Measurements from ENCODE around the gene QKI.

QKI gene

DNA sequence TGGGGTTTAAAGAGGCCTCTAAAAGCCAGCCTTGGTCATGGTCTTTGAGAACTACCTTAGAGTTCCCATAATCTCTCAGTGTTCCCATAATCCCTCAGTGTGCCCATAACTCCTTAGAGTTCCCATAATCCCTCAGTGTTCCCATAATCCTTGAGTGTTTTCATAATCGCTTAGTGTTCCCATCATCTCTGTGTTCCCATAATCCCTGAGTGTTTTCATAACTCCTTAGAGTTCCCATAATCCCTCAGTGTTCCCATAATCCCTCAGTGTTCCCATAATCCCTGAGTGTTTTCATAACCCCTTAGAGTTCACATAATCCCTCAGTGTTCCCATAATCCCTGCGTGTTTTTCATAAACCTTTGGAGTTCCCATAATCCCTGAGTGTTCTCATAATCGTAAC lies 199.2 kb downstream of the QKI start:
- DNase-seq (ENCODE audit: low read depth in 2 of 2), result no peak

DNA sequence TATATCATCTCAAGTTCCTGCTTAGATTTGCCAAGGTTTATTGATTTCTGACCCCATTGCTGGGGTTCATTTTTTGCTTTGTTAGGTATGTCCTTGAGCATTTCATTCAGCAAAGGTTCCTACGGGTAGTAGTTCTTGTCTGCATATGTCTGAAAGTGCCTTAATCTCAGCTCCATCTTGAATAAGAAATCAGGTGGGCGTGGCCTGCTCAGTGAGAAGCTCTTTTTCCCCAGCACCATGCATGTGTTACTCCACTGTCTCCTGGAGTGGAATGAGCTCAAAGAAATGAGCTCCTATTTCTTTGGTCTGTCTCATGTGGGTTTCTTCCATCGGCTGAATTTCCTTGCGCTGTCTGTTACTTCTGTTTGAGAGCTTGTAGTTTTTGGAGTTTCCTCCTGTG lies 201.9 kb downstream of the QKI start:
- DNase-seq (ENCODE audit: low read depth in 2 of 2), result no peak

DNA sequence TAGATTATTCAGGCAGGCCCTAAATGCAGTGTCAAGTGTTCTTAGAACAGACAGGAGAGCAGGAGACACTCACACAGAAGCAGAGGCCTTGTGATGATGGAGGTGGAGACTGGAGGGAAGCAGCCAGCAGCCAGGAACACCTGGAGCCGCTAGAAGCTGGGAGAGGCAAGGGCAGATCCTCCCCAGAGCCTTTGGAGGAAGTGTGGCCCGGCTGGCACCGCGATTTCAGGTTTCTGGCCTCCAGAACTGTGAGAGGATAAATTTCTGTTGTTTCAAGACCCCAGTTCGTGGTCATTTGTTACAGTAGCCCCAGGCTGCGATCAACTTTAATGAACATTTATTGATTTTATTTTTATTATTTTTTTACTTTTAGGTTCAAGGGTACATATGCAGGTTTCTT lies 203.0 kb downstream of the QKI start:
- no peak for DNase-seq (ENCODE audit: low read depth in 2 of 2)

DNA sequence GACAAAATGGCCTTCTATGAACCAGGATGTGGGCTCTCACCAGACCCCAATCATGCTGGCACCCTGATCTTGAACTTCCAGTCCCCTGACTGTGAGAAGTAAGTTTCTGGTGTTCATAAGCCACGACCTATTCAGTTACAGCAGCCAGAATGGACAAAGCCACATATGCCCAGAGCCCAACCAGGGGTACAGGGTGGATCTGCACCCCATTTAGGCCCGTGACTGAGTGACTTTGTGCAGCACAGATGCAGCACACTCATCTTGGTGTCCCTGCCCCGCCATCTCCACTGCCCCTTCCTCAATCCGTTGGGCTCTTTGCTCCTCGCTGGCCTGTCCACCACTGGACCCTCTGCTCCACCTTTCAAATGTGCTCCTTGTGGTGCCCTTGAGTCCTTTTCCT lies 205.6 kb downstream of the QKI start:
- DNase-seq (ENCODE audit: low read depth in 2 of 2), result no peak

DNA sequence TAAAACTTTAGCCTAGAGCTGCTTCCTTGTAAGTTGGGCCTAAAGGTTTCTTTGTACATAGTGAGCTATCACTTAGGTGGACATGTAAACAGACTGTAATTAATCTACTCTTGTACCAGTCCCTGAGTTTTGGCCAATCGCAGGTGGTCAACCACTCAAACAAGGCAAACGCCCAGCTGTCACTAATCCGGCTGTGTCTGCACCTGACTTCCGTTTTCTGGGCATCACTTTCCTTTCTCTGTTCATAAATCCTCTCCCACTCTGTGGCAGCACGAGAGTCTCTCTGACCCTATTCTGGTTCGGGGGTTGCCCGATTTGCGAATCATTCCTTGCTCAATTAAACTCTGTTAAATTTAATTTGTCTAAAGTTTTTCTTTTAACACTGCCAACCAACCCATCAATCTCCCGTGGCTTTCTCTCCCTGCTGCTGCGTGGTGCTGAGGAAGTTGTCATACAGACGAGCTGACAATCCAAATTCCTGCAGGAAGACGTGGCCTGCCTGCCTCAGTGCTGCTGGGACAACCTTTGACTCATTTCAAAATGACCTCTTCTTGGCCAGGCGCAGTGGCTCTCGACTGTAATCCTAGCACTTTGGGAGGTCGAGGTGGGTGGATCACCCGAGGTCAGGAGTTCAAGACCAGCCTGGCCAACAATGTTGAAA lies 206.3 kb downstream of the QKI start:
- DNase-seq (ENCODE audit: low read depth in 2 of 2), result no peak

DNA sequence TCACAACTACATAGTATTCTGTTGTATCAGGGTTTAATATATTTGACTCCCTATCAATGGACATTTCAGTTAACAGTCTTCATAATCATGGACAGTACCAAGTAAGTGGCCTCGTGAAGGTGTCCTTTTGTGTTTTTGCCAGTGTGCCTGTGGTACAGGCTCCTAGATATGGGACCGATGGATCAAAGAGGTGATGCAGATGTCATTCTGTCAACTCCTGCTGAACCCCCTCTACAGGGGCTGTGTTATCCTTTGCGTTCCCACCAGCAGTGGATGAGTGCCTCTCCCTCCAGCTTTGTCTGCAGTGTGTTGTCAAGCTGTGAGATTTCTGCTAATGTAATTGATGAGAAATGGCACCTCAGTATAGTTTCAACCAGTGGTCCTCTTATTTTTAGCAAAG lies 210.7 kb downstream of the QKI start:
- DNase-seq (ENCODE audit: low read depth in 2 of 2), result no peak

DNA sequence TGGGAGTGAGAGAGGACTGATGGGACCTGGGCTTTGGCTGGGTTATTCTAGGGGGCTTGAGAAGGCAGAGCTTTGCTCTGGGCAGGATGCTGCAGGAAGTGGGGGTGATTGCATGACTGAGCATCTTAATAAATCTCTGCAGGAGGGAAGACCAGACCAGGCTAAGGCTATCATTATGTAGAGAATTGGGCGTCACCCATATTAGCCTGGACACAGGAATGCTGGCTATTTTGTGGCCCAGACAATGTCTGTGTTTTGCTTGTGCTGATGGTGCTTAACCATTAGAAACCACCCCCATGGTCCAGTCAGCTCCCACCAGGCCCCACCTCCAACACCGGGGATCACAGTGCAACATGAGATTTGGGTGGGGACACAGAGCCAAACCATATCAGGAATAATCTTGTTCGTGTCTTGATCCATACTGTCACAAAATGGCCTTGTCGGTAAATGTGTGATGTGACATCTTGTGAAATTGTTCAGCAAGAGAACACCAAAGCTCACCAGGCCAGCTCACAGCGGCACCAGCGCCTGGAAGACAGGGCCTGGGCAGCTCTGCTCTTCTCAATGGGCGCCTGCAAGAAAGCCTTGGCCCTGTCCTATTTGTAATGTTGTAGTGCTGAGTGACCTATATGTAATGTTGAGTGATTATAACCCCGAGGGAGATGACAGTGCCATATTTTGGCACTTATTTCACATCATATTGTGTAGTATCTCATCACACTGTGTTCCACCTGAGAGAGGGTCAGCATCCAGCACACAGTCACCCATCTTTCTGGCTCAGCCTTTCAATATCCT lies 211.8 kb downstream of the QKI start:
- DNase-seq (ENCODE audit: low read depth in 2 of 2), result no peak

DNA sequence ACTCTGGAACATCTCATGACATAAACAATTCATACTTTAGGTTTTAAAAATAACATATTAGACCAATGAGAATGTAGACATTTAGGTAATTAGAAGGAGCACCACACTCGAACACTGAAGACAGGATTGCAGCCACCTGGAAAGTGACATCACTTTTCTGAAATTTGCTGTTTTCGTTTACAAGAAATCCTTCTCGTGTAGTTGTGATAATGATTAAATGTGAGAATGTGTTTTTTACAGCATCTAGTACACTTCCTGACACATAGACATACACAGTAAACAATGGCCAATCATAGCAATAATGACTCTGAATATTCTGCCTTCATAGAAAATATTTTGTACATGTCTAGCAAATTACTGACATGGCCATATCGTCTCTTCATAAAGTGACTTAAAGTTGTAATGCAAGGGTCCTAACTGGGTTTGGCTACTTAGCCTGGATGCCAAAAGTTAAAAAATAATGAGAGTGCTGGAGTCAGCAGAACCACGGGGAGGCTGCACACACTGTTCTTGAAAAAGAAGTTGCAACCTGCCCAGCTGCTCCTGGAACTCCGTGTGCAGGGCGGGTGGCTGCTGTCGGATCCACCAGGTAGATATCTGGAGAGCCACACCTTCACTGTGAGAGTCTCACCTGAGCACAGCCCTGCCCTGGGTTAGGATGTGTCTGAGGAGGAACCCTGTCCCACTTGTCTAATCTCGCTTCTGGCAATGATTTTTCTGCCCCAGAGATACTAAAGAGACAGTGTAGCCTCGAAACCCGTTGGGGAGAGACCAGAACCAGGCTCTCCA lies 212.9 kb downstream of the QKI start:
- DNase-seq (ENCODE audit: low read depth in 2 of 2), result no peak

Data from stimulated activated CD4-positive, alpha-beta T cell treated with anti-CD3 and anti-CD28 coated beads, Interleukin-1b, Interleukin-23, amount 100 ng/mL, for 1 hour (primary cell).